ENCODE data around the gene STK26. TPM values are rescaled to one million over a fixed set of nuclear protein-coding genes. Genes with fewer than 3 reads are reported as not detected.

The STK26 gene
- total RNA-seq, 3 donors from 2014 or later = 15.5 to 18.8 (median 16.5) TPM

DNA sequence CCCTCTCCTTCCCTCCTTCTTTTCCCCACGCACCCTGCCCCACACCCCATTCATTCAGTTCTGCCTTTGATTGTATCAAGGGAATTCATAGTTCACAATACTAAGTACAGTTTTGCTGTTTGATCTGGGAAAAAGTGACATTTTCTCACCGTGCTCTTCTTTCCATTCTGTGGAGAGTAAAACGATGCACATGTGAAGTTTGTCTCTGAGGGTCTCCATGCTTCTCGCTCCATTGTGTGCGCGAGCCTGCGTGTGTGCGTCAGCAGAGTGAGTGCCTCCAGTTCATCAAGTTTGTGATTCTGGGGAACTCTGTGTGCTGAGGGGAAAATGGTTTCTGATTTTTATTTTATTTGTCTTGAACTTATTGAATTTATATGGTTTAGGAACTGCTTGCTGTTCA, 1.9 kb downstream of the STK26 start:
- ATAC-seq (no peak), DNase-seq (no peak)
- H3K4me3 ChIP-seq = no peak overlapping the region
- H3K36me3 ChIP-seq (ENCODE audit: low read depth) = no peaks in the 10 kb centered on the region
- intact Hi-C loops (cut with DNase I, micrococcal nuclease) = no loop called here
- H3K4me1 ChIP-seq (ENCODE audit: low read depth) = peaks cover 3% of the 10 kb centered on the region
- no peaks in the 10 kb centered on the region for H3K9me3 ChIP-seq
- TF ChIP-seq, protein P1, sequence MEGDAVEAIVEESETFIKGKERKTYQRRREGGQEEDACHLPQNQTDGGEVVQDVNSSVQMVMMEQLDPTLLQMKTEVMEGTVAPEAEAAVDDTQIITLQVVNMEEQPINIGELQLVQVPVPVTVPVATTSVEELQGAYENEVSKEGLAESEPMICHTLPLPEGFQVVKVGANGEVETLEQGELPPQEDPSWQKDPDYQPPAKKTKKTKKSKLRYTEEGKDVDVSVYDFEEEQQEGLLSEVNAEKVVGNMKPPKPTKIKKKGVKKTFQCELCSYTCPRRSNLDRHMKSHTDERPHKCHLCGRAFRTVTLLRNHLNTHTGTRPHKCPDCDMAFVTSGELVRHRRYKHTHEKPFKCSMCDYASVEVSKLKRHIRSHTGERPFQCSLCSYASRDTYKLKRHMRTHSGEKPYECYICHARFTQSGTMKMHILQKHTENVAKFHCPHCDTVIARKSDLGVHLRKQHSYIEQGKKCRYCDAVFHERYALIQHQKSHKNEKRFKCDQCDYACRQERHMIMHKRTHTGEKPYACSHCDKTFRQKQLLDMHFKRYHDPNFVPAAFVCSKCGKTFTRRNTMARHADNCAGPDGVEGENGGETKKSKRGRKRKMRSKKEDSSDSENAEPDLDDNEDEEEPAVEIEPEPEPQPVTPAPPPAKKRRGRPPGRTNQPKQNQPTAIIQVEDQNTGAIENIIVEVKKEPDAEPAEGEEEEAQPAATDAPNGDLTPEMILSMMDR (IDR thresholded peaks at IDR 0.05) = no peak

- Histone ChIP-seq H3K9me3 (no peaks in the 10 kb centered on the region), H3K4me1 (ENCODE audit: low read depth) (no peaks in the 10 kb centered on the region), H3K36me3 (ENCODE audit: low read depth) (no peaks in the 10 kb centered on the region), H3K4me3 (no peak overlapping the region)
- intact Hi-C loops (cut with DNase I, micrococcal nuclease) = no loop called here
- DNase-seq (no peak), ATAC-seq (no peak)
- TF ChIP-seq, protein P1 (IDR thresholded peaks at IDR 0.05) = no peak
These were observed 7.2 kb downstream of the STK26 start for GRCh38 chrX:132030264-132030663.

GRCh38 chrX:132031867-132032266, 8.8 kb downstream of the STK26 start:
- H3K4me3 ChIP-seq = no peak overlapping the region
- no peaks in the 10 kb centered on the region for H3K9me3 ChIP-seq
- DNase-seq = no peak
- ATAC-seq = no peak
- intact Hi-C loops (cut with DNase I, micrococcal nuclease) = no loop called here
- TF ChIP-seq, protein P1 (IDR thresholded peaks at IDR 0.05) = no peak
- no peaks in the 10 kb centered on the region for H3K36me3 ChIP-seq (ENCODE audit: low read depth)
- H3K4me1 ChIP-seq (ENCODE audit: low read depth) = no peaks in the 10 kb centered on the region

DNA sequence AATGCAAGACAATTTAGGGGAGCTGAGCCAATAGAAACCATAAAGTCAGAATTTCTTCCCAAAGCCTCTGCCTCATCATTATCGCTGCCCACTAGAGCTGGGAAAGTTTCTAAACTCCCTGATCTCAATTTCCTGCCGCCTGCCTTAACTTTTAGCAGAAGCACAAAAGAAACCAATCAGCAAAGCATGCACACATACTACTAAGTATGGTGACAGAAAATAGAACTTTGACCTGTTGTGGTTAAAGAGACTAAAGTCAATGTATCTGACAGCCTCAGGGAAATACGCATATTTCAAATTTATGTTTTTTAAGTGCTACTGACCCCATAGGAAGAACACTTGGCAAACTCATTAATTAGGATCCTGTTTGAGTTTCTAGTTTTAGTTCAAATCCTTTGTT, 10.1 kb downstream of the STK26 start:
- Histone ChIP-seq H3K36me3 (ENCODE audit: low read depth) (no peaks in the 10 kb centered on the region), H3K4me1 (ENCODE audit: low read depth) (no peaks in the 10 kb centered on the region), H3K9me3 (no peaks in the 10 kb centered on the region), H3K4me3 (no peak overlapping the region)
- ATAC-seq = no peak
- TF ChIP-seq, protein P1 (IDR thresholded peaks at IDR 0.05) = no peak
- DNase-seq = no peak
- intact Hi-C loops (cut with DNase I, micrococcal nuclease) = no loop called here

- Histone ChIP-seq H3K4me3 (no peak overlapping the region), H3K9me3 (no peaks in the 10 kb centered on the region), H3K4me1 (ENCODE audit: low read depth) (no peaks in the 10 kb centered on the region), H3K36me3 (ENCODE audit: low read depth) (no peaks in the 10 kb centered on the region)
- intact Hi-C loops (cut with DNase I, micrococcal nuclease) = no loop called here
- TF ChIP-seq, protein P1 (IDR thresholded peaks at IDR 0.05) = no peak
- DNase-seq (no peak), ATAC-seq (no peak)
These were observed 11.5 kb downstream of the STK26 start for GRCh38 chrX:132034648-132035047.

DNA sequence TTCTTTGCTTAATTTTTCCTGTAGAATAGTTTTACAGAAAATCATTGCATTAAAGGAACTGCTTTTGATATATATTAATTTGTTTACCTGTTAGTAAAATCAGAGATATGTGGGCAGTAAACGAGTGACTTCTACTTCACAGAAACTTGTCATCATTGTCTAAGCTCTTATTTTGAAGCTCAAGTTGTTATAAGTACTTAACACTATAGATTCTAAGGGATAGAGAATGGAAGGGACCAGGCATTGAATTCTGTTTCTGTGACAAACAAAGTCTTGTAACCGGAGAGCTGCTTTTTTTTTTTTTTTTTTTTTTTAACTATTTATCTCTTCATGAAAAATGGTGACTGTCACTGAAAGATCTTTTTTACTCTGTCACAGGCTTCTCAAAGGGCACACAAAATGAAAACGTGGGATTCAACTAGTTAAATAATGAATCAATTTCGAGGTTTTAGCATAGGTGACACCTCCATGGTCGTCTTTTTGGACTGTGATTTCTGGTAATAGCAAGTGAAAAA, 14.4 kb downstream of the STK26 start:
- no peak overlapping the region for H3K4me3 ChIP-seq
- intact Hi-C loops (cut with DNase I, micrococcal nuclease) = no loop called here

More for the DNA sequence above, 14.4 kb downstream of the STK26 start:
- H3K9me3 ChIP-seq = no peaks in the 10 kb centered on the region
- H3K4me1 ChIP-seq (ENCODE audit: low read depth) = no peaks in the 10 kb centered on the region
- TF ChIP-seq, protein P1 (IDR thresholded peaks at IDR 0.05) = no peak
- no peaks in the 10 kb centered on the region for H3K36me3 ChIP-seq (ENCODE audit: low read depth)
- ATAC-seq = no peak
- DNase-seq = no peak
